HG02973 (cell line): Measurements from ENCODE around the gene SEPTIN10.
A peak's percentile ranks its signal among the peaks of the same experiment; 100 is the strongest.

Source experiments
- ATAC-seq: cut with Tn5 transposase; IDR thresholded peaks from one replicate; pipeline ENCODE4 v1.9.1; 2021; ENCODE audit warnings: moderate library complexity; ENCODE audit not compliant: unreplicated experiment

SEPTIN10 gene

GRCh38 chr2:109526442-109526970 lies 87.3 kb downstream of the SEPTIN10 start:
- ATAC-seq, result no peak

- ATAC-seq, result no peak
Observed at GRCh38 chr2:109525836-109526235, 87.9 kb downstream of the SEPTIN10 start.

- no peak for ATAC-seq
Observed at GRCh38 chr2:109523536-109524361, 90.0 kb downstream of the SEPTIN10 start.

- no peak for ATAC-seq
Observed at GRCh38 chr2:109523121-109523520, 90.6 kb downstream of the SEPTIN10 start.

GRCh38 chr2:109522063-109522374 lies 91.7 kb downstream of the SEPTIN10 start:
- no peak for ATAC-seq

- ATAC-seq, result no peak
Observed at GRCh38 chr2:109521233-109522062, 92.3 kb downstream of the SEPTIN10 start.

- no peak for ATAC-seq
Observed at GRCh38 chr2:109519513-109519912, 94.3 kb downstream of the SEPTIN10 start.

- no peak for ATAC-seq
Observed at GRCh38 chr2:109517118-109517889, 96.5 kb downstream of the SEPTIN10 start.

GRCh38 chr2:109516445-109517117 lies 97.2 kb downstream of the SEPTIN10 start:
- no peak for ATAC-seq

- no peak for ATAC-seq
Observed at GRCh38 chr2:109514857-109515256, 98.9 kb downstream of the SEPTIN10 start.

GRCh38 chr2:109513749-109514588 lies 99.8 kb downstream of the SEPTIN10 start:
- ATAC-seq, result peak; percentile 62

GRCh38 chr2:109513230-109513629 lies 100.5 kb downstream of the SEPTIN10 start:
- no peak for ATAC-seq

GRCh38 chr2:109512076-109512475 lies 101.7 kb downstream of the SEPTIN10 start:
- ATAC-seq, result no peak

- no peak for ATAC-seq
Observed at GRCh38 chr2:109511168-109511567, 102.6 kb downstream of the SEPTIN10 start.

GRCh38 chr2:109510136-109511028 lies 103.4 kb downstream of the SEPTIN10 start:
- no peak for ATAC-seq

- no peak for ATAC-seq
Observed at GRCh38 chr2:109508556-109508955, 105.2 kb downstream of the SEPTIN10 start.

GRCh38 chr2:109507828-109508227 lies 105.9 kb downstream of the SEPTIN10 start:
- no peak for ATAC-seq

- no peak for ATAC-seq
Observed at GRCh38 chr2:109507217-109507616, 106.5 kb downstream of the SEPTIN10 start.

- ATAC-seq, result no peak
Observed at GRCh38 chr2:109503191-109503590, 110.6 kb downstream of the SEPTIN10 start.
